C4-2B (cell line): ENCODE measurements around the gene SPTLC2.

Source experiments
- ZFX ChIP-seq: fragments of 450-650 bp; IDR thresholded peaks from 2 replicates; pipeline ENCODE4 v1.6.1; 2017
- TF ChIP-seq, protein P1 (sequence below): fragments of 450-650 bp; conservative IDR thresholded peaks from 2 replicates; pipeline ENCODE4 v1.5.1; 2017; ENCODE audit warnings: mild to moderate bottlenecking

GRCh38 chr14:77478796-77479195 lies 137.6 kb downstream of the SPTLC2 start:
- TF ChIP-seq, protein P1, sequence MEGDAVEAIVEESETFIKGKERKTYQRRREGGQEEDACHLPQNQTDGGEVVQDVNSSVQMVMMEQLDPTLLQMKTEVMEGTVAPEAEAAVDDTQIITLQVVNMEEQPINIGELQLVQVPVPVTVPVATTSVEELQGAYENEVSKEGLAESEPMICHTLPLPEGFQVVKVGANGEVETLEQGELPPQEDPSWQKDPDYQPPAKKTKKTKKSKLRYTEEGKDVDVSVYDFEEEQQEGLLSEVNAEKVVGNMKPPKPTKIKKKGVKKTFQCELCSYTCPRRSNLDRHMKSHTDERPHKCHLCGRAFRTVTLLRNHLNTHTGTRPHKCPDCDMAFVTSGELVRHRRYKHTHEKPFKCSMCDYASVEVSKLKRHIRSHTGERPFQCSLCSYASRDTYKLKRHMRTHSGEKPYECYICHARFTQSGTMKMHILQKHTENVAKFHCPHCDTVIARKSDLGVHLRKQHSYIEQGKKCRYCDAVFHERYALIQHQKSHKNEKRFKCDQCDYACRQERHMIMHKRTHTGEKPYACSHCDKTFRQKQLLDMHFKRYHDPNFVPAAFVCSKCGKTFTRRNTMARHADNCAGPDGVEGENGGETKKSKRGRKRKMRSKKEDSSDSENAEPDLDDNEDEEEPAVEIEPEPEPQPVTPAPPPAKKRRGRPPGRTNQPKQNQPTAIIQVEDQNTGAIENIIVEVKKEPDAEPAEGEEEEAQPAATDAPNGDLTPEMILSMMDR, result no peak
- no peak for TF ChIP-seq ZFX
